Measurements from ENCODE around the gene INO80D.

The INO80D gene

GRCh38 chr2:206069417-206069816 is 16.6 kb downstream of the INO80D start:
- H3K4me3 ChIP-seq (ENCODE audit: low read depth, low read length), result no peak overlapping the region
- no peak for TF ChIP-seq CTCF (IDR thresholded peaks at IDR 0.05; ENCODE audit: insufficient read depth, low read depth, low read length, missing control alignments)
- DNase-seq (ENCODE audit: low read depth), result no peak

- DNase-seq (ENCODE audit: low read depth), result no peak
- TF ChIP-seq CTCF (IDR thresholded peaks at IDR 0.05; ENCODE audit: insufficient read depth, low read depth, low read length, missing control alignments), result no peak
- H3K4me3 ChIP-seq (ENCODE audit: low read depth, low read length), result no peak overlapping the region
These were observed 17.8 kb downstream of the INO80D start for GRCh38 chr2:206068207-206068606.

GRCh38 chr2:206064077-206064476 is 21.9 kb downstream of the INO80D start:
- DNase-seq (ENCODE audit: low read depth), result no peak
- no peak for TF ChIP-seq CTCF (IDR thresholded peaks at IDR 0.05; ENCODE audit: insufficient read depth, low read depth, low read length, missing control alignments)
- no peak overlapping the region for H3K4me3 ChIP-seq (ENCODE audit: low read depth, low read length)

GRCh38 chr2:206063635-206064034 is 22.3 kb downstream of the INO80D start:
- no peak overlapping the region for H3K4me3 ChIP-seq (ENCODE audit: low read depth, low read length)
- peak; percentile 8 for DNase-seq (ENCODE audit: low read depth)
- no peak for TF ChIP-seq CTCF (IDR thresholded peaks at IDR 0.05; ENCODE audit: insufficient read depth, low read depth, low read length, missing control alignments)

- H3K4me3 ChIP-seq (ENCODE audit: low read depth, low read length), result no peak overlapping the region
- no peak for TF ChIP-seq CTCF (IDR thresholded peaks at IDR 0.05; ENCODE audit: insufficient read depth, low read depth, low read length, missing control alignments)
- DNase-seq (ENCODE audit: low read depth), result no peak
These were observed 23.2 kb downstream of the INO80D start for GRCh38 chr2:206062724-206063123.

- TF ChIP-seq CTCF (IDR thresholded peaks at IDR 0.05; ENCODE audit: insufficient read depth, low read depth, low read length, missing control alignments), result no peak
- no peak overlapping the region for H3K4me3 ChIP-seq (ENCODE audit: low read depth, low read length)
- no peak for DNase-seq (ENCODE audit: low read depth)
These were observed 29.7 kb downstream of the INO80D start for GRCh38 chr2:206056286-206056685.

- TF ChIP-seq CTCF (IDR thresholded peaks at IDR 0.05; ENCODE audit: insufficient read depth, low read depth, low read length, missing control alignments), result no peak
- no peak overlapping the region for H3K4me3 ChIP-seq (ENCODE audit: low read depth, low read length)
- no peak for DNase-seq (ENCODE audit: low read depth)
These were observed 31.0 kb downstream of the INO80D start for GRCh38 chr2:206054952-206055351.

Data from GM12865 (cell line).